Measurements from ENCODE around the gene FIGLA.

DNA sequence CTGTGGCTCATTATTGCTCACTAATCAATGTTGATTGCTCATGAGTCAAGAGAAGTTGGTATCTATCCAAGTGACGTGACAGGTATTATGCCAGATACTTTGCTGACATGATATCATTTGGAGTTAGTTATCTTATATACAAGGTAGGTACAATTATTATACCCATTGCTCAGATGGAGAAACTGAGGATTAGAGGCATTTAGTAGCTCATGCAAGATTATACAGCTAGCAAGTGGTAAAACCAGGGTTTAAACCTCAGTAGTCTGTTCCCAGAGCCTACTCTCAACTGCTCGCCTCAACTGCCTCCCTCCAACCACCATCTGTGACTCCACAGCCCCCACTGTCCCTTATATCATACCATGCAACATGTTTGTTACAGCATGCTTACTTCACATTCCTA is 6.1 kb downstream of the FIGLA start:
- TF ChIP-seq, protein P1, sequence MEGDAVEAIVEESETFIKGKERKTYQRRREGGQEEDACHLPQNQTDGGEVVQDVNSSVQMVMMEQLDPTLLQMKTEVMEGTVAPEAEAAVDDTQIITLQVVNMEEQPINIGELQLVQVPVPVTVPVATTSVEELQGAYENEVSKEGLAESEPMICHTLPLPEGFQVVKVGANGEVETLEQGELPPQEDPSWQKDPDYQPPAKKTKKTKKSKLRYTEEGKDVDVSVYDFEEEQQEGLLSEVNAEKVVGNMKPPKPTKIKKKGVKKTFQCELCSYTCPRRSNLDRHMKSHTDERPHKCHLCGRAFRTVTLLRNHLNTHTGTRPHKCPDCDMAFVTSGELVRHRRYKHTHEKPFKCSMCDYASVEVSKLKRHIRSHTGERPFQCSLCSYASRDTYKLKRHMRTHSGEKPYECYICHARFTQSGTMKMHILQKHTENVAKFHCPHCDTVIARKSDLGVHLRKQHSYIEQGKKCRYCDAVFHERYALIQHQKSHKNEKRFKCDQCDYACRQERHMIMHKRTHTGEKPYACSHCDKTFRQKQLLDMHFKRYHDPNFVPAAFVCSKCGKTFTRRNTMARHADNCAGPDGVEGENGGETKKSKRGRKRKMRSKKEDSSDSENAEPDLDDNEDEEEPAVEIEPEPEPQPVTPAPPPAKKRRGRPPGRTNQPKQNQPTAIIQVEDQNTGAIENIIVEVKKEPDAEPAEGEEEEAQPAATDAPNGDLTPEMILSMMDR (IDR thresholded peaks at IDR 0.05; ENCODE audit: control extremely low read depth in 1 of 3, insufficient read depth in 1 of 3, low read depth in 1 of 3, low read length in 3 of 3): no peak
- TF ChIP-seq CHD2 (IDR thresholded peaks at IDR 0.05; ENCODE audit: low read length): no peak
- no peak for TF ChIP-seq POLR2A (IDR thresholded peaks at IDR 0.05; ENCODE audit: control extremely low read depth in 1 of 2, low read depth in 2 of 2, low read length in 2 of 2)
- TF ChIP-seq SIN3A (conservative IDR thresholded peaks at IDR 0.05 in 1 of 2, IDR thresholded peaks at IDR 0.05 in 1 of 2; ENCODE audit: low read depth in 1 of 2, low read length in 2 of 2): no peak
- no peak for TF ChIP-seq RAD21 (IDR thresholded peaks at IDR 0.05 in 1 of 2, conservative IDR thresholded peaks at IDR 0.05 in 1 of 2; ENCODE audit: low read depth in 2 of 2, low read length in 2 of 2)
- no peak for TF ChIP-seq ZNF274 (IDR thresholded peaks at IDR 0.05; ENCODE audit: borderline replicate concordance, extremely low read depth, low read length)
- TF ChIP-seq, protein P2, sequence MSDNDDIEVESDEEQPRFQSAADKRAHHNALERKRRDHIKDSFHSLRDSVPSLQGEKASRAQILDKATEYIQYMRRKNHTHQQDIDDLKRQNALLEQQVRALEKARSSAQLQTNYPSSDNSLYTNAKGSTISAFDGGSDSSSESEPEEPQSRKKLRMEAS (IDR thresholded peaks at IDR 0.05): no peak
- TF ChIP-seq PHF8 (conservative IDR thresholded peaks at IDR 0.05; ENCODE audit: low read depth, low read length): no peak
- no peak for TF ChIP-seq CBX5 (IDR thresholded peaks at IDR 0.05; ENCODE audit: low read depth, low read length)
- TF ChIP-seq POLR2AphosphoS5 (IDR thresholded peaks at IDR 0.05; ENCODE audit: low read depth, low read length): no peak
- TF ChIP-seq TAF1 (IDR thresholded peaks at IDR 0.05; ENCODE audit: low read depth, low read length): no peak
